Progenitor cell of endocrine pancreas (in vitro differentiated cells): ENCODE data around the gene PNPLA1. TPM values are rescaled to one million over a fixed set of nuclear protein-coding genes. Genes with fewer than 3 reads are reported as not detected.

Source experiments
- DNase-seq: peaks from one replicate; pipeline ENCODE4 v3.0.0; 2021; ENCODE audit warnings: low spot score; ENCODE audit not compliant: unreplicated experiment
- H3K27ac Mint-ChIP-seq: 2 replicates; pipeline ENCODE4 v1.8.0; 2021; ENCODE audit warnings: mild to moderate bottlenecking, moderate library complexity, mixed read lengths
- H3K27me3 Mint-ChIP-seq: 2 replicates; pipeline ENCODE4 v1.8.0; 2021; ENCODE audit warnings: mixed read lengths
- H3K36me3 Mint-ChIP-seq: 2 replicates; pipeline ENCODE4 v1.8.0; 2022; ENCODE audit warnings: mixed read lengths; ENCODE audit not compliant: insufficient read depth
- H3K4me1 Mint-ChIP-seq: 2 replicates; pipeline ENCODE4 v1.8.0; 2021; ENCODE audit warnings: low read depth, mixed read lengths
- H3K4me3 Mint-ChIP-seq: 2 replicates; pipeline ENCODE4 v1.8.0; 2021; ENCODE audit warnings: low read depth, mild to moderate bottlenecking, moderate library complexity, mixed read lengths
- H3K9me3 Mint-ChIP-seq: 2 replicates; pipeline ENCODE4 v1.8.0; 2021; ENCODE audit warnings: low read depth, mixed read lengths
- CTCF ChIP-seq: fragments of 200-600 bp; sonication (generic); IDR thresholded peaks from one replicate; pipeline ENCODE4 v1.5.0; 2021; ENCODE audit warnings: antibody characterized with exemption, mild to moderate bottlenecking; ENCODE audit not compliant: unreplicated experiment
- total RNA-seq: library from RNA; stranded (reverse); gene quantifications from 2 replicates; pipeline ENCODE4 v1.2.1, GENCODE V29; 2021

Gene PNPLA1
- total RNA-seq, 1 donor from 2014 or later: not detected

GRCh38 chr6:36285187-36285671, 15.4 kb downstream of the PNPLA1 start:
- no peak for DNase-seq
- Mint-ChIP-seq H3K27ac (no peak overlapping the region), H3K36me3 (no peaks in the 10 kb centered on the region), H3K27me3 (peaks cover 50% of the 10 kb centered on the region), H3K9me3 (no peaks in the 10 kb centered on the region), H3K4me1 (no peaks in the 10 kb centered on the region), H3K4me3 (no peak overlapping the region)
- peak; percentile 16 for TF ChIP-seq CTCF

- H3K4me1 Mint-ChIP-seq: no peaks in the 10 kb centered on the region
- no peak for TF ChIP-seq CTCF
- H3K4me3 Mint-ChIP-seq: no peak overlapping the region
- DNase-seq: no peak
- peaks cover 50% of the 10 kb centered on the region for H3K27me3 Mint-ChIP-seq
- H3K9me3 Mint-ChIP-seq: no peaks in the 10 kb centered on the region
- no peaks in the 10 kb centered on the region for H3K36me3 Mint-ChIP-seq
- H3K27ac Mint-ChIP-seq: no peak overlapping the region
These were observed 15.9 kb downstream of the PNPLA1 start for GRCh38 chr6:36285797-36286196.

- no peak for TF ChIP-seq CTCF
- H3K9me3 Mint-ChIP-seq: no peaks in the 10 kb centered on the region
- H3K36me3 Mint-ChIP-seq: no peaks in the 10 kb centered on the region
- H3K27ac Mint-ChIP-seq: no peak overlapping the region
- H3K4me3 Mint-ChIP-seq: no peak overlapping the region
- no peaks in the 10 kb centered on the region for H3K4me1 Mint-ChIP-seq
- peaks cover 40% of the 10 kb centered on the region for H3K27me3 Mint-ChIP-seq
- no peak for DNase-seq
These were observed 17.0 kb downstream of the PNPLA1 start for GRCh38 chr6:36286858-36287257.

GRCh38 chr6:36289281-36289878, 19.5 kb downstream of the PNPLA1 start:
- H3K4me1 Mint-ChIP-seq: no peaks in the 10 kb centered on the region
- H3K4me3 Mint-ChIP-seq: no peak overlapping the region
- no peaks in the 10 kb centered on the region for H3K9me3 Mint-ChIP-seq
- no peak overlapping the region for H3K27ac Mint-ChIP-seq
- no peak for TF ChIP-seq CTCF
- no peaks in the 10 kb centered on the region for H3K36me3 Mint-ChIP-seq
- peaks cover 30% of the 10 kb centered on the region for H3K27me3 Mint-ChIP-seq
- no peak for DNase-seq

- no peaks in the 10 kb centered on the region for H3K9me3 Mint-ChIP-seq
- no peaks in the 10 kb centered on the region for H3K36me3 Mint-ChIP-seq
- H3K27ac Mint-ChIP-seq: no peak overlapping the region
These were observed 21.1 kb downstream of the PNPLA1 start for GRCh38 chr6:36290668-36291620.

More at GRCh38 chr6:36290668-36291620, 21.1 kb downstream of the PNPLA1 start:
- Mint-ChIP-seq H3K27me3 (peaks cover 19% of the 10 kb centered on the region), H3K4me3 (no peak overlapping the region), H3K4me1 (no peaks in the 10 kb centered on the region)
- no peak for TF ChIP-seq CTCF
- no peak for DNase-seq
